HG03521 (cell line): ENCODE data around the gene HELB.

Experiments used
- ATAC-seq: cut with Tn5 transposase; IDR thresholded peaks from one replicate; pipeline ENCODE4 v1.9.1; 2021; ENCODE audit warnings: mild to moderate bottlenecking, moderate library complexity; ENCODE audit not compliant: unreplicated experiment

The HELB gene

DNA sequence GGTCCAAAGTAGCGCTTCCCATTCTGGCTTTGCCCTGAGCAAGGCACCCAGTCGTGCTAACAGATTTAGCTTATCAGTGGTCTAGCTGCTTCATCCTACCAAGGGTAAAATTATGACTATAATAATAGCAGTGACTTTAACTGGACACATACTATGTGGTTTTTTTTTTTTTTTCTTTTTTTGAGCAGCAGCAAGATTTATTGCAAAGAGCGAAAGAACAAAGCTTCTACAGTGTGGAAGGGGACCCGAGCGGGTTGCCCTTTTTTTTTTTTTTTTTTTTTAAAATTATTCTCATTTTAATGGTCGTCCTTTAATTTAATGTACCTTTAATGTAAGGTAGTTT lies 505 bp downstream of the HELB start:
- no peak for ATAC-seq

DNA sequence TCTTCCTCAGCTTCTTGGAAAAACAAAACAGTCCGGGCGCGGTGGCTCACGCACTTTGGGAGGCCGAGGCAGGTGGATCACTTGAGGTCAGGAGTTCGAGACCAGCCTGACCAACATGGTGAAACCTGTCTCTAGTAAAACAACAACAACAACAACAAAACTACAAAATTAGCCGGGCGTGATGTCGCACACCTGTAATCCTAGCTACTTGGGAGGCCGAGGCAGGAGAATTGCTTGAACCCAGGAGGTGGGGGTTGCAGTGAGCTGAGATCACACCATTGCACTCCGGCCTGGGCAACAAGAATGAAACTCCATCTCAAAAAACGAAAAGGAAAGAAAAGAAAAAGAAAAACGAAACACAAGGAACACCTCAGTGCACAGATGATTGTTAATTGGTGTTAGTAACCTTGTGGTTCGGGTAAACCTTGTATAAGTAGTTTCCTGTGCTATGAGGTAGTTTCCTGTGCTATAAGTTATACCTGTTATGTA lies 1.1 kb downstream of the HELB start:
- ATAC-seq = peak; percentile 48

DNA sequence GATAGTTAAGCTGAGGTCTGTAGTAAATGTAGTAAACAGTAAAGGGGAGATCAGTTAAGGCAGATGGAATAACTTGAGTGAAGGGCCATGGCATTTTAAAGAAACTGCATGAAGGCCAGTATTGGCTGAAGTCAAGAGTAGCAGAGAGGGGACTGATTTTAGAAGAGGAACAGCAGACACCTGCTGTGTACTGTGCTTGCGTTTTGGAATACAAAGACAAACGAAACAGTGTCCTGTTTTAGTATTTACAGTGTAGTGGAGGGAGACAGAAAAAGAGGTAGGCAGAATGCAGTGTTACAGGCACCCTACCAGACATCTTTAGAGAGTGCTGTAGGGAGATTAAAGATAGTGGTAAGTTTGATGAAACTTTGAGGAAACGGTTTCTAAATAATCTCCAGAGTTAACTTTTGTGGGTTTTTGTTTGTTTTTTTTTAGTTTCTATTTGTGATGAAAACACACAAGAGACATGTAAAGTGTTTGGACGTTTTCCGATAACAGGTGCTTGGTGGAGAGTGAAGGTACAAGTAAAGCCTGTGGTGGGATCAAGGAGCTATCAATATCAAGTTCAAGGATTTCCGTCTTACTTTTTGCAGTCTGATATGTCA lies 2.1 kb downstream of the HELB start:
- ATAC-seq = no peak

DNA sequence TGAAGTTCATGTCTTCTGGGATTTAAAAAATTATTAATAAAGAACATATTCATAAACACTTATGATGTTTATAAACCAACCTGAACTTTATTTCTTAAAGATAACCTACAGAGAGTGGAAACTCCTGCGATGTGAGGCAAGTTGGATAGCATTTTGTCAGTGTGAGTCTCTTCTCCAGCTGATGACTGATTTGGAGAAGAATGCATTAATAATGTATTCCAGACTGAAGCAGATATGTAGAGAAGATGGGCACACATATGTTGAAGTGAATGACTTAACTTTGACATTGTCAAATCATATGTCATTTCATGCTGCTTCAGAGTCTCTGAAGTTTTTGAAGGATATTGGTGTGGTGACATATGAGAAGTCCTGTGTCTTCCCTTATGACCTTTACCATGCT lies 7.3 kb downstream of the HELB start:
- ATAC-seq = no peak

DNA sequence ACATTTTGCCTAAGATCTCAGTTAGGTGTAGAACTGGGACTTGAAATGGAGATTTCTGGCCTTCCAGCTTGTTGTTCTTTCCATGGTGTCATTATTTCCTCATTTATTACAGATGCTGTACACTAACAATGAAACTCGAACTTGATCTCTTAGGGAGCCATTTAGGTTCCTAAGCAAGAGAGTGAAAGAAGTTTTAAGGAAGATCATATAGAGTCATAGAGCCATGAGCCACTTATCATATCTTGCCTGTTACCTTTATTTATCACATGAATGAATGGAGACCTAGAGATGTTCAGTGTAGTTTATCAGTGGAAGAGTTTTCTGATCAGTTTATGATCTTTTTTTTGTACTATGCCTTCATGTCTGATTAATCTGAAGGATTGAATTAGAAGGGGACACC lies 9.9 kb downstream of the HELB start:
- ATAC-seq = no peak

DNA sequence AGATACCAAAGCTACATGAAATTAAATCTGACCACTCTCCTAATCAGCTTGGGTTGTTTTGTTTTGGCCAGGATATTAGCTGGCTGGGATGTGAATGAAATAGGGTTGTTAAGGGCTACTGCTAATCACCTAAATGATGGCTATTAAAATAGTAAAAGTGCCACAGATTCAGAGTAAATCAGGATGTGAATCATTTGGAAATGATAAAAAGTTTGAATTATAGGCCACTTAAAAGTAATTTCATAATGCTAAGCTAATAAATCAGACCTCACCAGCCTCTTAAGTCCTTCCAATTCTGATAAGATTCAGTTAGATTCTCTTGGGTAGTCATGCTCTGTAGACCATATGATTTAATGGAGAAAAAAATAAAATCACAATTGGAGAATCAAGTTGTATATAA lies 12.0 kb downstream of the HELB start:
- ATAC-seq = no peak

DNA sequence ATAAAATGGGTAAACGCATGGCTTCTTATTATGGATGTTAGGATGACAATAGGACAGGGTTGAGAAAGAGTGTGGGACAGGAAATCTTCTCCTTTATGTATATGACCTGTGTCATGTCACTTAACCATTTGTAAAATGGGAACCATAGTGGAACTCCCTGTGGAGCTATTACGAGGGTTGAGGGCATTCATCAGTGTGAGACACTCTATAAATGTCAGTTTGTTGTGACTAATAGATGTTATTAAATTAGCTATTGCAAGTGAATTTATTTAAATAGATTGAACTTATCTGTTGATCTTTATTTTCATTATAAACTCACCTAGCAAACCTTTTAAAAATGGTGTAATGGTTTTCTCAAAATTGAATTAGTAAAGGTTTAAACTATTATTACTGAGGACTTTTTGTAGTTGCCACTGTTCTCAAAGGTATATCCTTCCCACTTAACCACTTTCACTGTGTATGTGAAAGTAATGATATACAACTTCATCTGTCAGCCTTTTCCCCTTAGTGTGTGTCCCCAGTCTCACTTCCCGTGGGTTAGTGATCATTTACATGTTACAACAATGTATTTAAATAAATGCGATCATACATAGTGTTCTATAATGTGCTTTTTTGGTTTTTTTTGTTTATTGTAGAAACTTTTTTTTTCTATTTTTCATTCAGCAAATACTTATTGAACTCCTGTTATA lies 17.1 kb downstream of the HELB start:
- ATAC-seq = no peak

DNA sequence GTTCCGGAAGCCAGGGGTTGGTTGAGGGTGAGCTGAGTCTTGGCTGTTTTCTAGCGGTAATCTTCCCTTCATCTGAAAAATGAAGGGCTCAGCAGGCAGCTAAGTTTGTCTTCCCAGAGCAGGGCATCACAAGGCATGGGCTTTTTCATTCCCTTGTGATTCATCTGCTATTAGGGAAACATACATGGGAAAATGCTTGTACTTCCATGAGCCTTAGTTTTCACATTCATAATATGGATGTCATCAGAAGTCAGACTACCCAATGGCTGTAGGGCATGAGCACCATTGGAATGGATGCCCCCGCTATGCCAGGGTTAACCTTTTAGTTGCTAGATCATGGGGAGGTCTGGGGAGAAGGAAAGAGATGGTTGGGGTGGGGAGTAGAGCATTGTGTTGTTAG lies 18.7 kb downstream of the HELB start:
- no peak for ATAC-seq

DNA sequence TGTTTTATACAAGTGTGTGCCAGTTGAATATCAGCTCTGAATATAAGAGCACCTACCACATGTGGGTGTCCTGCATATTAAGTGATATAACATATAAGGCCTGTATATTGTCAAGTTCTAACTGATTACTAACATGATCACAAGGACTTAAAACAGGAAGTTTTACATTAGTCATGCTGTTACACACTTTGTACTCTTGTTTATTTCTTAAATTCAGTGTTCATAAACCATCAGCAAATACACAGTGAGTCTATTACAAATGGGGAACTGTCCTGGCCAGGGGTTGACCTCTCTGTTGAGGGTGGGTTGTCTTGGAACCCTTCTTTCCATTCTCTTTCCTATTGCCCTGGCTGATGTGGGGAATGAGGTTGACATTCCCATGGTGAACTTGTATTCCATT lies 19.1 kb downstream of the HELB start:
- ATAC-seq = no peak

DNA sequence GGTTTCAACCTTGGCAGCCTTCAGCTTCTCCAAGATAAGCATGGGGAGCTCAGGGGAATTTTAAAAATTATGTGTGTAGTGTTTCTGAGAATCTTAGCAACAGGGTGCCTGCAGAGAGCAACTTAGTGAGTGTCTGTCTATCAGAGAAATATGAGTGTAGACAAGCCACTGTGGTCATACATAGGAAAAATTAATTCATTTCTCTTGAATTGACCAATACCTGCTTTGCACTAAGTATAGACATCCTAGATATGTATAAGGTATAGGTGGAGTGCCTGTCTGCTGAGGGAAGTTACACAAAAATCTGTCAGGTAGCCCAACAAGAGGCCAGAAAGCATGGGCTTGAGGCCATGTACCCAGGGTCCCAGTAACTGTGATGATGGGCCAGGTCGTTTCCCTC lies 20.7 kb downstream of the HELB start:
- no peak for ATAC-seq

DNA sequence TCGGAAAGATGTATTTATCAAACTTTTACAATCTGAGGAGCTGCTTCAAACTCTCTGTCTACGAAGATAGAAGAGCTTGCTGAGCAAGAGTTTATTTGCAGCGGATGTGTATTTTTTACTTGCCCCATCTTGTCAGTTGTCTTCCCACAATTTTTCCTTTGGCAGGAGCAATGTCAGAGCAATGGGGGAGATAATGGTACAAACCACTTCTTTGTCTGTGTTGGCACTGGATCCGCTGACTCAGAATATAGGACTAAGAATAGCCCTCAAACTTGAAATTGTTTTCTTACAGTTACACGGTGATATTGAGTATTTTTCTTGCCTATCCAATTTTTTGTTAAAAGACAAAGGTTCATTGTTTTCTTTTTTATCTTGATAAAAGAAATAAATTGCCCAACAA lies 27.6 kb downstream of the HELB start:
- ATAC-seq = no peak

DNA sequence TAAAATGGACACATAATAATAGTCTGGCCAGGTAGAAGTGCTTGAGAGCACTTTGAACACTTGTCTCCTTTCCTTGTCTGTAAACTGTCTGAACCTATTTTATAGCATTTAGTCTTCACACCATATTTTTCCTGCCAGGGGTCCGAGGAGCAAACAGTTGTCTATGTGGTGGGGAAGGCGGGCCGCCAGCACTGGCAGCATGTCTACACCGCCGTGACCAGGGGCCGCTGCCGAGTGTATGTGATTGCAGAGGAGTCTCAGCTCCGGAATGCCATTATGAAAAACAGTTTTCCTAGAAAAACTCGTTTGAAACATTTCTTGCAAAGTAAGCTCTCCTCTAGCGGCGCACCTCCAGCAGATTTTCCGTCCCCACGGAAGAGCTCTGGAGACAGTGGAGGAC lies 28.7 kb downstream of the HELB start:
- no peak for ATAC-seq

DNA sequence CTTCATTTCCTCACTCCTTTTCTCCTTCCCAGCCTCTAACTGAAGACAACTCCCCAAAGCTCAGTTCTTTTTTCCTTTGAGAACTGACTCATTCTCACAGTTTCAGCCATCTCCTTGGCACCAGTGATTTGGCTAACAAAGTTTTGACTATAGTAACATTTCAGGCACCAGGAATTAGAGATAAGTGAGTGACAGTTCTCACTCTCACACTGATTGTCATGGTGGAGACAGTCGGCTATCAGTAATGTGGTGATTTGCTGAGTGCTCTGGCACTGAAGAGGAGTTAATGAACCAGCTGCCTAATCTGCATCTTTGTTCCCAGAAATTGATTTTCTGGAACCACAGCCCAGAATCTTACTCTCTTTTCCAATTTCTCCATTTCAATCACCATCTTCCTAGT lies 29.5 kb downstream of the HELB start:
- no peak for ATAC-seq

DNA sequence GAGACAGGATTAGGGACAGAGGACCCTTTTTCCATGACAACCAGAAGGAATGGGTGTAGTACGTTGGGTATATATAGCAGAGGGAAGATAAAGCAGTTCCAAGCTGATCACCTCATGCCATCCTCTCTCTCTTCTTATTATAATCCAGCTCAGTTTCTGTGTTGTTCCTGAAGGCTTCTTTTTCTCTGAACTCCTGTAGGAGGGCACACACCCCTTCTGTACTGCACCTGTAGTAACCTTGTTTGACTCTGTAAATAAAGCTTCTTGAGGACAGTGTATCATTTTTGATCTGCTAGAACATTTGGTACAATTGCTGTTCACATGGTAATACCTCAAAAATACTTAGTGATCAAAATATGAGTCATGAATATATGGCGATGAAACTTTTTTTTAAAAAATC lies 33.5 kb downstream of the HELB start:
- no peak for ATAC-seq

DNA sequence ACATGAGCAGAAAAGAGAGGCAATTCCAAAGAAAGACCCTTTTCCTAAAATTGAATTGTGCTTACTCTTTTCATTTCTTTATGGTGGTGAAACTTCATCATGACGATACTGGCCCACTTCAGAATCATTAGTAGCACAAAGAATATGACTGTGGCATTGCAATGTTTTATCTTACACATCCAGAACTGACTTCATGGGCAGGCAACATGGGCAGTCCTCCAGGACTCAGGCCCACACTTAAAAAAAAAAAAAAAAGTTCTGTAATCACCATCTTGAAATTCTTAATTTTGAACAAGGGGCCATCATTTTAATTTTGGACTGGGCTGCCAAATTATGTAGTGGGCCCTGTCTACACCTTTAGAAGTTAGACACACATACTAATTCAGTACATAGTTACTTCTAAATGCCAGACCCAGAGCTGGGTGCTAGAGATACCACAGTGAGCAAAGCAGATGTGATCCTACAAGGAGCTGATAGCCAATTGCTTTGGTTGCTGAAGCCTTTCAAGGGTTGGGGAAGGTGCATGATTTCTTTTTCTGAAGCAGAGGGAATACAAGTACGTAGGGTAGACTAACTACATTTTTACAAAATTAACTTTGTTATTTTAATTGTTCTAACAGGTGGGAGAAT lies 35.2 kb downstream of the HELB start:
- ATAC-seq = no peak

DNA sequence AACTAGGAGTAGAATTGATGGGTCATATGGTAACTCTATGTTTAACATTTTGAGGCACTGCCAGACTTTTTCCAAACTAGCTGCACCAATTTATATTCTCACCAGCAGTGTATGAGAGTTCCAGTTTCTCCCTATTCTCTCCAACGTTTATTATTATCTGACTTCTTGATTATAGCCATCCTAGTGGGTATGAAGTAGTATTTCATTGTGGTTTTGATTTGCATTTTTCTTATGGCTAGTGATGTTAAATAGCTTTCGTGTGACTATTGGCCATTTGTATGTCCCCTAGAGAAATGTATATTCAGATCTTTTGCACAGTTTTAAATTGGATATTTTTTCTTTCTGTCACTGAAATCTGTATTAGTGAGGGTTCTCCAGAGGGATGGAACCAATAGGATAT lies 37.8 kb downstream of the HELB start:
- no peak for ATAC-seq

DNA sequence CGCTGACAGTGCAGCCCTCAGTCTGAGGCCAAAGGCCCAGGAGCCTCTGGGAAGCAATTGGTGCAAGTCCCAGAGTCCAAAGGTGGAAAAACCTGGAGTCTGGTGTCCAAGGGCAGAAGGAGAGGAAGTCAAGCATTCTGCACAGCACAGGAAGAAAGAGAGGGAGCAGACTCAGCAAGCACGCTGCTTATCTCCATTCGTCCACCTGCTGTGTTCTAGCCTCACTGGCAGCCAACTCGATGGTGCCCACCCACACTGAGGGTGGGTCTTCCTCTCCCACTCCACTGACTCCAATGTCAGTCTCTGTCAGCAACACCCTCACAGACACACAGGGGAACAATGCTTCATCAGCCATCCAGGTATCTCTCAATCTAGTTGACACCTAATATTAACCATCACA lies 38.8 kb downstream of the HELB start:
- ATAC-seq = no peak

DNA sequence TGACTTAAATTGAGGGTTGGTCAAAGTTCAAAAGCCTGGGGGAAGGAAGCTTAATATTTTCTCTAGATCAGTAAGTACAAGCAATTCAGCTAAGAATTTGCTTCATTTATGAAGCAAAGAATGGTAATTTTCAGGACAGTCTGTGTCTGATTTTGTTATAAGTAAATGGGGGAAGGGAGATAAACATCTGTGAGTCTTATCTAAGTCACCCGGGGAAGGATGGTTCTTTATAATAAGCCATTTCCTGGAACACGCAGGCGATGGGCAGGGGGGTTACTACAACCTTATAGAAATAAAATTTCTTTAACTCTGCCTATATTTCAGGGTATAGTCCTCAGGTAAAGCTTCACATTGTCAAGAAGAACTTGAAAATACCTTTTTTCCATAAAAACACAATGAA lies 42.9 kb downstream of the HELB start:
- no peak for ATAC-seq

DNA sequence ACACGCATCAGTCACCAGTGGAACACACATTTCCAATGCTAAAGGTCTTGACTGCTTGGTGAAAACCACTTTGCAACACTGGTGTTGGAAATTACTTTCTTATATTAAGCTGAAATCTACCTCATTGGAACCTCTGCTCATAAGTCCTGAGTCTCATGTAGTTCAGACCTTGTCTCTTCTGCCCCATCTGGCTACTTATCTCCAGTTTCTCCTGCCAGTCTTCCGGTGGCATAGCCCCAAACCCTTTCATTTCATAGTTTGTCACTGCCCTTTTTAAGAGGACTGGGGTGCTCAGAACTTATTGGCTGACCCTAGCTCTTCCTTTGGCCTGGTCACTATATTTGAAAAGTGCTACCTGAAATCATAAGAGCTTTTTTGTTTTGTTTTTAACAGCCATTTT lies 43.7 kb downstream of the HELB start:
- ATAC-seq = no peak

DNA sequence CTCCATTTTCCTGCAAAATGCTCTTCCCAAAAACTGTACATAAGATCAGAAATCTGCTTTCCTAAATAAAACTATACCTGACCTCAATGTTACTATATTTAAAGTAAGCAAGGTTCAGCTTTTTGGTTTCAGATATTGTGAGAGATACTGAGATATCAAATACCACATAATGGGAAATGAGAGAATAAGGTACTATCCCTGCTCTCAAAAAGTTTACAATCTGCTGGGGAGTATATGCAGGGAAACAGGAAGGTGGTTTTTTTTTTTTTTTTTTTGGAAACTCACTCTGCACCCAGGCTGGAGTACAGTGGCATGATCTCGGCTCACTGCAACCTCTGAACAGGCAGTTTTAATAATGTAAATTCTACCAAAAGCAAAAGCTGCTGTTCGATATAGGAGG lies 49.0 kb downstream of the HELB start:
- no peak for ATAC-seq

DNA sequence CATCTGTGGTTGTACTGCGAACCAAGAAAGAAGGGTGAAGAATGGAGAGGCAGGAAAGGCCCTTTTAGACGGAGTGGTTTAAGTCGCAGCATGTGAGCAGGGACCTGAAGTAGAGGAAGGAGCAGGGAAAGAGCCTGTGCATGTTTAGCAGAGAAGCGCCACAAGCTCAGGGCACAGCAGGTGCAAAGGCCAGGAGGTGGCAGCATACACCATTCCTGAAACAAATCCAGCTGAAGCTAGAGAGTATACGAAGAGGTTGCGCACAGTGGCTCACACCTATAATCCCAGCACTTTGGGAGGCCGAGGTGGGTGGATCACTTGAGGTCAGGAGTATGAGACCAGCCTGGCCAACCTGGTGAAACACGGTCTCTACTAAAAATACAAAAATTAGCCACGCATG lies 49.9 kb downstream of the HELB start:
- ATAC-seq = no peak

DNA sequence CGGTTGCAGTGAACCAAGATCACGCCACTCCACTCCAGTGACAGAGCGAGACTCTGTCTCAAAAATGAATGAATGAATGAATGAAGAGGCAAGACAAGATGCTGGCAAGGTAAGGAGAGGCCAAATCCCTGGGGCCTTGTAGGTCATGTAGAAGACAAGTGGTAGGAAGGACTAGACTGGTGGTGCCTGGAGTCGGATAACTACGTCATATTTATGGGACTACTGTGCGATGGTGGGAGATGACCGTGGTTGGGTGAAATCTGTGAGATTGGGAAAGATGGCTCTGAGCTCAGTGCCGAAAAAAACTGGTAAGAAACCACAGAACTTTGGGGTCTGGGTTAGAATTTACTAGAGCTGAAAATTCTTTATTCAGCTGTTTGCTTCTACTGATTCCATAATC lies 50.6 kb downstream of the HELB start:
- no peak for ATAC-seq

DNA sequence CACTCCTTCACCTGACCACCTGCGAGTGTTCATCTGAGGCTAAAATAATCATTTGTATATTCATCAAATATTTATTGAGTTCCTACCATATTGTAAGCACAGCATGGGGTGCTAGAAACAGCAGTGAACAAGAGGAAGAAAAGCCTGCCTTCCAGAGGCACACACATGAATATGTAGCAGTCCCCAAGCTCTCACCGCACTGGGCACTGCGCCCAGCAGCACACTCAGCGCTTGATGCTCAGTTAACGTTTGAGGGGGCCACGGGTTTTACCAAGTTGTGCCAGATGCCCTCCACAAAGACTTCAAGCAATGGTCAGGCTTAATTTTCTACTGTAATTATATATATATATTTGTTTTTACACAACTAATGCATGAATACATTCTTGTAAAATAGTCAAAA lies 52.0 kb downstream of the HELB start:
- no peak for ATAC-seq
